Measurements from ENCODE around the gene LLGL2.

Gene LLGL2

DNA sequence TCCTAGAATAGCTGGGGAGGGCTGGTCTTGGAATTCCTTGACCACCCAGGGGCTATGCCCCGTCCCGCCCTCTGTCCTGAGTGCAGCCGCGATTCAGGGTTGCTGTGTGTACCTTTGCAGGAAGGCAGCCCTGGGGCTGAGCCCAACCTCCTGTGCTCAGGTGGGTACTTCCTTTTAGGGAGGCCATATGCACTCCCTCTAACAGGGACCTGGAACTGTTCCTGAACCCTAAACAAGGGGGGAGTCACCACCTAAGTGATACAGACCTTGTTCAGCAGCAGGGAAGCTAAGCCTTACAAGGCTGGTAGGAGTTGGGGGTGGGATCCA is 24.6 kb downstream of the LLGL2 start:
- DNase-seq (ENCODE audit: low spot score) = no peak

- DNase-seq (ENCODE audit: low spot score) = no peak
Measured at GRCh38 chr17:75551266-75551665, 25.8 kb downstream of the LLGL2 start.

GRCh38 chr17:75552425-75553294 is 27.2 kb downstream of the LLGL2 start:
- DNase-seq (ENCODE audit: low spot score) = no peak

- DNase-seq (ENCODE audit: low spot score) = no peak
Measured at GRCh38 chr17:75553295-75554110, 28.0 kb downstream of the LLGL2 start.

DNA sequence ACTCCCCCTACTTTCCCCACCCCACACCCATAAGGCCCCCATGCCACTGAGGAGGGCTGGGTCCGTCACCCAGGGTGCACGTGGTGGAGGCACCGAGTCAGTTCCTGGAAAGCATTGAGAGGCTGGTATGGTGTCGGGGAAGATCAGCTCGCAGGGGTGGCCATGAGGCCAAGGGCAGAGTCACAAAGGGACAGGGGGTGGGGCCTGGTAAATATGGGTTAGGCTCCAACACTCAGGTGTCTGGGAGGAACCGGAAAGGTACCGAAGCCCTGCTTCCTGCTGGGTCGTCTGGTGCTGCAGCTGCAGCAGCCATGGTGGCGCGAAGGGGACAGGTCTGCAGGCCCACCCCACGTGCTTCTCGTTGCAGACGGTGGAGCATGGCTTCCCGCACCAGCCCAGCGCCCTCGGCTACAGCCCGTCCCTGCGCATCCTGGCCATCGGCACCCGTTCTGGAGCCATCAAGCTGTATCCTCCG is 30.2 kb downstream of the LLGL2 start:
- no peak for DNase-seq (ENCODE audit: low spot score)

GRCh38 chr17:75557075-75557851 is 31.8 kb downstream of the LLGL2 start:
- no peak for DNase-seq (ENCODE audit: low spot score)

- DNase-seq (ENCODE audit: low spot score) = no peak
Measured at GRCh38 chr17:75557852-75558665, 32.6 kb downstream of the LLGL2 start.

- DNase-seq (ENCODE audit: low spot score) = no peak
Measured at GRCh38 chr17:75558666-75559530, 33.4 kb downstream of the LLGL2 start.

DNA sequence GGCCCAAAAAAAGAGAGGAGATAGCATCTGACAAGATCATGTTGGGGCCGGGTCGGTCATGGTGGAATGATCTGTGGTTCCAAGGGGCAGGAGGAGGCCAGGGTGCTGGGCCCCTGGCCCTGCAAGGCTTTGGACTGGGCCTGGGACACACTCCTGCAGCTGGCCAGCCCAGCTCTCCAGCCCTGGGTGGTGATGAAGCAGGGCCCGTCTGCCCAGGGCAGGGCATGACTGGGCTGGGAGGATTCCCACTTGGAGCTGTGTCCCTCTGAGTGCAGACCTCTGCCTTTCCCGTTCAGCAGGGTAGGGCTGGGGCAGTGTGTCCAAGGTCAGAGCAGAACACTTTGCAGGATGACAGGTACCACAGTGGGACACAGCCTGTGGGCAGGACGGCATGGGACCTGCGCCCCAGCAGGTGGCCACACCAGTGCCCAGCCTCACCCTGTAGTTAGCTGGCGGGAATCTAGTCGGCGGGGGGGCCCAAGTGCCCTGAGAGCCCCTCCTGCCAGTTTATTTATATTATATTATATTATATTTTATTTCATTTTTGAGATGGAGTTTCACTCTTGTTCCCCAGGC is 34.5 kb downstream of the LLGL2 start:
- no peak for DNase-seq (ENCODE audit: low spot score)

GRCh38 chr17:75561927-75562603 is 36.6 kb downstream of the LLGL2 start:
- no peak for DNase-seq (ENCODE audit: low spot score)

GRCh38 chr17:75563063-75563758 is 37.7 kb downstream of the LLGL2 start:
- DNase-seq (ENCODE audit: low spot score) = no peak

- no peak for DNase-seq (ENCODE audit: low spot score)
Measured at GRCh38 chr17:75564195-75564594, 38.7 kb downstream of the LLGL2 start.

GRCh38 chr17:75565066-75565465 is 39.6 kb downstream of the LLGL2 start:
- DNase-seq (ENCODE audit: low spot score) = no peak

GRCh38 chr17:75565618-75566017 is 40.1 kb downstream of the LLGL2 start:
- no peak for DNase-seq (ENCODE audit: low spot score)

GRCh38 chr17:75566416-75566815 is 40.9 kb downstream of the LLGL2 start:
- DNase-seq (ENCODE audit: low spot score) = no peak

DNA sequence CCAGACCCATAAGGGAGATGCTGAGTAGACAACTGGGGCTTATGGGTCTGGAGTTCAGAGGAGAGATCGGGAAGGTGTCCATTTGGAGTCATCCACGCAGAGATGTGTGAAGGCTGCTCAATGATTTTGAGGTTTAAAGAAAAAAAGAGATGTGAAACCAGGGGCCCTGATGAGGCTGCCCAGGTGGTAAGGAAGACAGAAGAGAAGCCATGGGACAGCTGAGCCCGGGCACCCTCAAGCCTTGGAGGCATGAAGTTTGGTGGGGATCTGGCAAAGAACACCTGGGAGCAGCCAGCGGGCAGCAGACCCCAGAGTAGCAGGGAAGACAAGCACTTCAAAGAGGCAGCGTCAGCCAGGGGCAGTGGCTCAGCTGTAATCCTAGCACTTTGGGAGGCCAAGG is 41.3 kb downstream of the LLGL2 start:
- no peak for DNase-seq (ENCODE audit: low spot score)

DNA sequence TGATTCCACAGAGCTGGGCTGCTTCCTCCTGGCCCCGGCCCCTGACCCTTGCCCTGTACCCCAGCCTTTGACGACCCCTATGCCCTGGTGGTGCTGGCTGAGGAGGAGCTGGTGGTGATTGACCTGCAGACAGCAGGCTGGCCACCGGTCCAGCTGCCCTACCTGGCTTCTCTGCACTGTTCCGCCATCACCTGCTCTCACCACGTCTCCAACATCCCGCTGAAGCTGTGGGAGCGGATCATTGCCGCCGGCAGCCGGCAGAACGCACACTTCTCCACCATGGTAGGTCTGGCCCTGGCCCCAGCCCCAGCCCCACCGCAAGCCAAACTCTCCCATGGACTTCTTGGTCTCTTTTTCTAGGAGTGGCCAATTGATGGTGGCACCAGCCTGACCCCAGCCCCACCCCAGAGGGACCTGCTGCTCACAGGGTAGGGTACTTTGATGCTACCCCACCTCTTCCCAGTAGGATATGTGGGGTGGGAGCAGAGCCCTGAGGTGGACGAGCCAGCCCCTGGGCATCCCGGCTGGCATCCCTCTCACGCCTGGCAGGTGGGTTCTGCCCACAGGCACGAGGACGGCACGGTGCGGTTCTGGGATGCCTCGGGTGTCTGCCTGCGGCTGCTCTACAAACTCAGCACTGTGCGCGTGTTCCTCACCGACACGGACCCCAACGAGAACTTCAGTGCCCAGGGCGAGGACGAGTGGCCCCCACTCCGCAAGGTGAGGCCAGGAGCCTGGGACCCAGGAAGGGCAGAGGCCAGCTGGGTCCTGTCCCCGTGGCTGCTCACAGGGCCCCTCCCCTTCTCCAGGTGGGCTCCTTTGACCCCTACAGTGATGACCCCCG is 43.1 kb downstream of the LLGL2 start:
- no peak for DNase-seq (ENCODE audit: low spot score)

GRCh38 chr17:75570034-75570676 is 44.7 kb downstream of the LLGL2 start:
- no peak for DNase-seq (ENCODE audit: low spot score)

All from activated CD4-positive, alpha-beta T cell treated with anti-CD3 and anti-CD28 coated beads, Interleukin-2, Interleukin-4, amounts not matched to agents 100 ng/mL and 50 ng/mL, durations not matched to agents 16 hours and 8 hours (primary cell).